Mammary epithelial cell (primary cell): Measurements from ENCODE around the gene ROR1.

ENCODE experiments used
- CTCF ChIP-seq, 2 donors: IDR thresholded peaks in 1 of 2; conservative IDR thresholded peaks in 1 of 2; 2 replicates each; pipeline ENCODE4 v1.5.1; 2011 to 2012; ENCODE audit warnings: inconsistent platforms in 2 of 2, low read length in 2 of 2, mild to moderate bottlenecking in 2 of 2, control low read depth in 1 of 2, low read depth in 1 of 2; ENCODE audit not compliant: insufficient read depth in 1 of 2; ENCODE audit errors: extremely low read depth in 1 of 2
- EZH2 ChIP-seq: IDR thresholded peaks from 2 replicates; pipeline ENCODE4 v1.6.1; 2012; ENCODE audit warnings: low read length, inconsistent platforms, borderline replicate concordance

- TF ChIP-seq CTCF (conservative IDR thresholded peaks at IDR 0.05 in 1 of 2, IDR thresholded peaks at IDR 0.05 in 1 of 2; ENCODE audit: extremely low read depth in 1 of 2, insufficient read depth in 1 of 2, low read depth in 1 of 2, low read length in 2 of 2) = no peak
- no peak for TF ChIP-seq EZH2
Observed at GRCh38 chr1:63799820-63800219, 26.0 kb downstream of the ROR1 start.
